SHP77 treated with DMSO at 0.1 percent for 48 hours (cell line): ENCODE measurements around the gene EBF3.

ENCODE experiments used
- DNase-seq: peaks from one replicate; lab custom pipeline; 2025; lab: John Stamatoyannopoulos, UW

Gene EBF3

GRCh38 chr10:129942936-129943715 is 20.9 kb downstream of the EBF3 start:
- no peak for DNase-seq

- DNase-seq = no peak
Measured at GRCh38 chr10:129942391-129942790, 21.7 kb downstream of the EBF3 start.

GRCh38 chr10:129942019-129942277 is 22.1 kb downstream of the EBF3 start:
- no peak for DNase-seq

DNA sequence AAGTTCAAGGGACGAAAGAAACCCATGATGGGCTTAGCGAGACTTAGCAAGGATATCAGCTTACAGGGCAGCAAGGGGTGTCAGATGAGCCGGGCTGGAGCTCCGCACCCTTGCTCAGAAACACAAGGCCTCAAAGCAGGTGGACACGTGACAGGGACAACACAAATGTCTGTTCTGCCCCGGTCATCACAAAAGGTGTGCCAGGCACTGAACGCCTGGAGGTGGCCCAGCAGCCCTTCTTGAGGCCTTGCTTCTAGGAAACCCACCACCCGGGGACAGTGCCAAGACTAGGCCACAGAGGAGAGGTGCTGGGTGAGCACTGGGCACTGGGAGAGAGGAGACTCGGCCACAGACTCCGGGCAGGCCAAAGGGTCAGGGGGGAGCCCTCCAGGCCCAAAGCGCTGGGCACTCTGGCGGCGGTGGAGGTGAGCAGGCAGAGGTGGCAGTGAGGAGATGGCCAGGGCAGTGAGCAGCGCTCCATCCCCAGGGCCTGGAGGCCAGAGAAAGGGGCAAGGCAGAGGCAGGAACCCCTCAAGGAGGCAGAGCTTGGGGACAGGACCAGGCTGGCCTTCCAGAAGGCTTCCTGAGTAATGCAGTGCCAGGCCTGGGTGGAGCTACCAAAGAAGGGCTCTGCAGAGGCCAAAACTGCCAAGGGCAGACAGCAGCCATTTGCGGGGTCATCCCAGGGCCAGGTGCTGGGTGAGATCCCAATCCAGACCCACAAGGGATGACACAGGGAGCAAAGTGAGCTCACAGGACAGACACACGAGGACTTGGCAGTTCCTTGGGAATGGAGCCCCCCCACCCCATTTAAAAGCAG is 22.7 kb downstream of the EBF3 start:
- no peak for DNase-seq

DNA sequence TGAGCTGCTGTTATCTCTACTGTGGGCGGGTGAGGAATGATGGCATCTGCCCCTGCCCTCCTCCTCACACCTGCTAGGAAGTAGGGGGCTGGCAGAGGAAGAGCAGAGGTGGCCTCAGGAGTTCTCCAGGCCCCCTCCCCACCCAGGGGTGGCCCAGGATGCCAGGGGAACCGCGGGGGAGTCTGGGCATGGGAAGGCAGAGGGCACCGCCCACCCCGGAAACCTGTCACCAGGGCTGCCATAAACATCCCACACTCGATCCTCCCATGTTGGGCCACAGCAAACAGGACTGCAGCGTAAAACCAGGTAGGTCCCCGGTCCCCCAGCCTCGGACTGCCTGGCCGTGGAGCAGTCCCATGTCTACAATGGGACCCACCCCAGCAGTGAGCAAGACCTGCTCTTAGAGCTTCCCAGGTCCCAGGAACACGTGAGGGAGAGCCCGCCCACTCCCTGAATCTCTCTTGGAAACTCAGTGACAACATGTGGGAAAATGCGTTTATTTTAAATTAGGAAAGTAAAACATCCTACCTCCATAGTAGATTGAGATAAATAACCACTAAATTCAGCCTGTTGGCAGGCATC is 23.4 kb downstream of the EBF3 start:
- no peak for DNase-seq

- no peak for DNase-seq
Measured at GRCh38 chr10:129939416-129940275, 24.4 kb downstream of the EBF3 start.

DNA sequence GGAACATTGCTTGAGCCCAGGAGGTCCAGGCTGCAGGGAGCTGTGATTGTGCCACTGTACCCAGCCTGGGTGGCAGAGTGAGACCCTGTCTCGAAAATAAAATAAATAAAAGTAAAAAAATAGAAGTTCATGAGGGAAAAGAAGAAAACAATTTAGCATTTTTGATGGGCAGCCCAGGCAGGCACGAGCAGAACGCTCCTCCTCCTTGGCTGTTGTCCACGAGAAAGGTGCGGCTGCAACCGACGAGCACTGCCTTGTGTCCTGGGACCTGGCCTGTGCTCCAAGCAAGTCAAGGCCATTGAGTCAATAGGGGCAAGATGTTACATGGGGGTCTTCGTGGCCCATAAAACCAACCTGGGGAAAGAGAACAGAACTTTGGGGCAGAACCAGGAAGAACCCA is 25.6 kb downstream of the EBF3 start:
- no peak for DNase-seq

DNA sequence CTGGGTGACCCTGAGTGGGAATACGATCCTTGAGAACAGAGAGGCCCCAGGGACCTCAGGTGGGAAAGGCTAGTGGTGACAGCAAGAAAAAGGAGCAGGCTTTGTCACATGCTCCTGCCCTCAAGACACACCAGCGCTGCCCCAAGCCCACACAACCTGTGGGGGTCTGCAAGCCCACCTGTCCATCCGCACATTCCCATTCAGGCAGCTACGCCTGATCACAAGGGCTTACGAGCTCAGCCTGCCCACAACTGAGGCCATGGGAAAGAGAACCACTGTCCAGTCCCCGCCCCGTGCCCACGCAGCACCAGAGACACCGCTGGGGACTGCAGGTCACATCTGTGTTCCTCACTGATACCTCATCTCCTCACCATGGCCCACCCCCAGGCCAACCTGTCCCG is 26.7 kb downstream of the EBF3 start:
- no peak for DNase-seq

GRCh38 chr10:129936923-129937300 is 27.2 kb downstream of the EBF3 start:
- DNase-seq = no peak

DNA sequence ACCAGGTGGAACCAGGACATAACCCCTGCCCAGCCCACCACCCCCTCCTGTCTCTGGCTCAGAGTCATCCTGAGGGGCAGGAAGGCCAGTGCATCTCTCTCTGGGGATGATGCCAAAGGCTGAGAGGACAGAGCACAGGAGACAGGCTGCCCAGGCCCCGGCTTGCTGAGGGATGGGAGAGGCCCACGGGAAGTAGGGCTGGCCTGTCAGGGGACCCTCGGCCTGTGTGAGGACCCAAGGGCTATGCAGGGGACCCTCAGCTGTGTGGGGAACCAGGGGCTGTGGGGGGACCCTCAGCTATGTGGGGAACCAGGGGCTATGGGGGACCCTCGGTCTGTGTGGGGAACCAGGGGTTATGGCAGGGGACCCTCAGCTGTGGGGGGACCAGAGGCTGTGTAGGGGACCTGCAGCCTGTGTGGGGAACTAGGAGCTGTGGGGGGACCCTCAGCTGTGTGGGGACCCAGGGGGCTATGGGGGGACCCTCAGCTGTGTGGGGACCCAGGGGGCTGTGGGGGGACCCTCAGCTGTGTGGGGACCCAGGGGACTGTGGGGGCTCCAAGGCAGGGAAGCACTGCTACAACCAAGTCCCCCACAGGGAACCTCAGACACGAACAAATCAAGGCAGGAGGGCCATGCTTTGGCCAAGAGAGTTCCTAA is 27.7 kb downstream of the EBF3 start:
- DNase-seq = no peak

- no peak for DNase-seq
Measured at GRCh38 chr10:129935867-129936152, 28.3 kb downstream of the EBF3 start.

GRCh38 chr10:129935102-129935866 is 28.8 kb downstream of the EBF3 start:
- DNase-seq = no peak

GRCh38 chr10:129934196-129934925 is 29.7 kb downstream of the EBF3 start:
- no peak for DNase-seq

- no peak for DNase-seq
Measured at GRCh38 chr10:129933456-129934092, 30.5 kb downstream of the EBF3 start.

GRCh38 chr10:129932751-129933433 is 31.2 kb downstream of the EBF3 start:
- no peak for DNase-seq

DNA sequence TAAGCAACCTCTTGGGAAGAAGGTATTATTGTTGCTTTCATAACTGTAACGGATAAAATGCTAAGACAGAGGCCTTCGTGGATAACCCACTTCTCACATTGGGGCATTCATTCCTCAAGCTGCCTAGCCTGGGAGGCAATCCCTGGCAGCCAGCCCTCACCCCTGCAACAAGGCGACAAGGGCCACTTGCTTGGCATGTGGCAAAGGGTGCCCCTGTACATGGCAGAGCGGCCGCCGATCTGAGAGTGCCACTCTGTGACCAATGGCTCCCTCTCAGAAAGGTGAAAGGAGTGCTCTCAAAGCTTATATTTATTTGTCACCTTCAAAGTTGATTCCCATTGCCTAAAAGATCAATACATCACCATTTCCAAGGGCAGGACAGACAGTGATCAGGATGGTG is 31.9 kb downstream of the EBF3 start:
- no peak for DNase-seq

GRCh38 chr10:129929343-129930292 is 34.5 kb downstream of the EBF3 start:
- no peak for DNase-seq

DNA sequence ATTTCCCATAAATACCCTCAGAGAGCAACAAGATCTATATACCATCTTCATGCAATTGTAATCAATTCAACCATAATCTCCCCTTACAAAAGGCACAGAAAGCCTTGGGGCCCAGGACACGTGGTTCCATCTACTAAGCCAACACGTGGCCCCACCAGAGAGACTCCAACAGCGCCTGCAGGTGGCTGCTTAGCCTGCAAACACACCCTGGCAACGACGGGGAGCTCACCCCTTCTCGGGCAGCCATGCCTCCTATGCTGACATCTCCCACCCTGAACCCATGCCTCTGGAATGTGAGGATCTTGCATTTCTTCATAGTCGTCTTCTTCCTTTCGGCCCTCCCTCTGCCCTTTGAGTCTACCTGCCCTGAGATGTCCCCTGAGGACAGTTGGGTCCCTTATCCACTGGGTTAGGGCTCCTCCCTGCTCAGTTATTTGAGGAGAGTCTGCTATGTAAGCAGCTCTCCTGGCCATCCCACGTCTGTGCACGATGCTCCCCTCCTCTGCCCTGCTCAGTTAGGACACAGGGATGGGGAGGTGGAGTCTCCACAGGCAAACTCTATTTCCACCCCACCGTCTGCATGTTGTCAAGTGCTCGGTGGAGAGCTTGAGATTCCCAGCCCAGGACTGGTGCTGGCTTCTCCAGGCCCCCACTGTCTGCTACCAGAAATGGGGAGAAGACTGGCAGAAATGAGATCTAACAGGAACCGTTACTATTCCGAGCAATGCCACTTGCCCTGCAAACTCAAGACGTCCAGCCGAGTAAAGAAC is 36.5 kb downstream of the EBF3 start:
- no peak for DNase-seq
